HUES64 (cell line): ENCODE data around the gene NHLRC4.

Source experiments
- H3K27ac ChIP-seq: 2 replicates; pipeline ENCODE4 v1.7.0; 2013; ENCODE audit warnings: low read depth, low read length, inconsistent platforms
- H3K27me3 ChIP-seq: 2 replicates; pipeline ENCODE4 v1.6.1; 2013; ENCODE audit warnings: mild to moderate bottlenecking, low read length; ENCODE audit not compliant: insufficient read depth
- H3K36me3 ChIP-seq: 2 replicates; pipeline ENCODE4 v1.6.1; 2013; ENCODE audit warnings: mild to moderate bottlenecking, low read length; ENCODE audit not compliant: insufficient read depth
- H3K4me1 ChIP-seq: 2 replicates; pipeline ENCODE4 v1.6.1; 2013; ENCODE audit warnings: mild to moderate bottlenecking, low read length, moderate library complexity; ENCODE audit not compliant: insufficient read depth
- H3K4me3 ChIP-seq: 2 replicates; pipeline ENCODE4 v1.5.1; 2013; ENCODE audit warnings: mild to moderate bottlenecking, low read length, moderate library complexity
- H3K9ac ChIP-seq: 2 replicates; pipeline ENCODE4 v1.6.1; 2013; ENCODE audit warnings: mild to moderate bottlenecking, low read depth, low read length
- H3K9me3 ChIP-seq: 2 replicates; pipeline ENCODE4 v1.6.1; 2013; ENCODE audit warnings: low read depth, low read length; ENCODE audit not compliant: insufficient read depth
- WGBS: fragments of 150-250, 120-280 bp; methylation state at CpG from one replicate; pipeline ENCODE4 v1.1.7; 2013; ENCODE audit warnings: missing lambda C conversion rate; 5-methylcytosine and 5-hydroxymethylcytosine counted together

NHLRC4 gene

GRCh38 chr16:617855-618254, 51.0 kb downstream of the NHLRC4 start:
- no peaks in the 10 kb centered on the region for H3K9me3 ChIP-seq
- no peaks in the 10 kb centered on the region for H3K4me1 ChIP-seq
- H3K4me3 ChIP-seq, result no peak overlapping the region
- H3K36me3 ChIP-seq, result no peaks in the 10 kb centered on the region
- no peak overlapping the region for H3K27ac ChIP-seq
- no peaks in the 10 kb centered on the region for H3K27me3 ChIP-seq
- 94% methylated on average over 16 of the region's 16 CpGs for WGBS
- H3K9ac ChIP-seq, result no peak overlapping the region
